DND-41 (cell line): Measurements from ENCODE around the gene NHEJ1.

Experiments used
- EZH2 ChIP-seq: IDR thresholded peaks from 3 replicates; pipeline ENCODE4 v1.6.1; 2012; ENCODE audit warnings: borderline replicate concordance, low read depth, mild to moderate bottlenecking, moderate library complexity, low read length, inconsistent platforms; ENCODE audit not compliant: severe bottlenecking
- TF ChIP-seq, protein P1 (sequence below): IDR thresholded peaks from 2 replicates; pipeline ENCODE4 v1.5.1; 2012; ENCODE audit warnings: borderline replicate concordance, low read length, moderate library complexity, mild to moderate bottlenecking; ENCODE audit not compliant: poor library complexity, severe bottlenecking; ENCODE audit errors: extremely low read depth

DNA sequence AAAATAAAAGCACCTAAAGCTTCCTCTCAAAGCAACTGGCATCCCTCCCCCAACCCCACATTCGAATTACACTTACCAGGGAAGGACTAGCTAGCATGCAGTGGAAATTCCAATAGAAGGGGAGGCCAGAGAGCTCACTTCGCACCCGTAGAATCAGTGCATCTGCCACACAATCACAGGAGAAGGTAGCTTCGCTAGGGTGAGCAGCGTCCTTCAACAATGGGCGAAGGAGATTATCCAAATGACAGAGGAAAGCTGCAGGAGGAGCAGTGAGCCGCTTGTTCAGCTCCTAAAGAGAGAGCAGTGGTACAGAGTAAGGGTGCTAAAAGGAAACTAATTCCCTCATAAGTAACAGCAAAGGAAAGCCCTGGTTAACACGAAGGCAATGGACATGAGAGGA is 3.2 kb downstream of the NHEJ1 start:
- TF ChIP-seq, protein P1, sequence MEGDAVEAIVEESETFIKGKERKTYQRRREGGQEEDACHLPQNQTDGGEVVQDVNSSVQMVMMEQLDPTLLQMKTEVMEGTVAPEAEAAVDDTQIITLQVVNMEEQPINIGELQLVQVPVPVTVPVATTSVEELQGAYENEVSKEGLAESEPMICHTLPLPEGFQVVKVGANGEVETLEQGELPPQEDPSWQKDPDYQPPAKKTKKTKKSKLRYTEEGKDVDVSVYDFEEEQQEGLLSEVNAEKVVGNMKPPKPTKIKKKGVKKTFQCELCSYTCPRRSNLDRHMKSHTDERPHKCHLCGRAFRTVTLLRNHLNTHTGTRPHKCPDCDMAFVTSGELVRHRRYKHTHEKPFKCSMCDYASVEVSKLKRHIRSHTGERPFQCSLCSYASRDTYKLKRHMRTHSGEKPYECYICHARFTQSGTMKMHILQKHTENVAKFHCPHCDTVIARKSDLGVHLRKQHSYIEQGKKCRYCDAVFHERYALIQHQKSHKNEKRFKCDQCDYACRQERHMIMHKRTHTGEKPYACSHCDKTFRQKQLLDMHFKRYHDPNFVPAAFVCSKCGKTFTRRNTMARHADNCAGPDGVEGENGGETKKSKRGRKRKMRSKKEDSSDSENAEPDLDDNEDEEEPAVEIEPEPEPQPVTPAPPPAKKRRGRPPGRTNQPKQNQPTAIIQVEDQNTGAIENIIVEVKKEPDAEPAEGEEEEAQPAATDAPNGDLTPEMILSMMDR, result no peak
- no peak for TF ChIP-seq EZH2
